ENCODE measurements around the gene IFRD1.

The IFRD1 gene

DNA sequence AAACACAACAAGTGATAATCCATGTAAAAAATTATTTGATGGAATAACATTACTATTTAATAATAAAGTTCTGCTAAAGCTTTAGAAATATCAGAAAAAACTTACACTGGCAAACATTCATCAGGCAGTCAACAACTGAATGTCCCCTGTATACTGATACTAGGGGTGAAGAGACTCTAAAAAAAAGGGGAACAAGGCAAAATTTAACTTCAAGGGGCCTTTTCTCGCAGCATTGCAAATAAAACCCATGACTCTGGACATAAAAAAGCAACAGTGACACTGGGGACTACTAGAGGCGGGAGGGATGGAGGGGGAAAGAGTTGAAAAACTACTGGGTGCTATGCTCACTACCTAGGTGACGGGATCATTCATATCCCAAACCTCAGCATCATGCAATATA, 5.8 kb upstream of the IFRD1 start:
- Histone ChIP-seq H3K9me3 (no peaks in the 10 kb centered on the region), H3K27me3 (no peaks in the 10 kb centered on the region), H3K4me3 (no peak overlapping the region), H3K4me1 (peaks cover 0 to 6% (median under 1%) of the 10 kb centered on the region in 4 donors), H3K27ac (no peak overlapping the region), H3K36me3 (no peaks in the 10 kb centered on the region)
- TF ChIP-seq, protein P1, sequence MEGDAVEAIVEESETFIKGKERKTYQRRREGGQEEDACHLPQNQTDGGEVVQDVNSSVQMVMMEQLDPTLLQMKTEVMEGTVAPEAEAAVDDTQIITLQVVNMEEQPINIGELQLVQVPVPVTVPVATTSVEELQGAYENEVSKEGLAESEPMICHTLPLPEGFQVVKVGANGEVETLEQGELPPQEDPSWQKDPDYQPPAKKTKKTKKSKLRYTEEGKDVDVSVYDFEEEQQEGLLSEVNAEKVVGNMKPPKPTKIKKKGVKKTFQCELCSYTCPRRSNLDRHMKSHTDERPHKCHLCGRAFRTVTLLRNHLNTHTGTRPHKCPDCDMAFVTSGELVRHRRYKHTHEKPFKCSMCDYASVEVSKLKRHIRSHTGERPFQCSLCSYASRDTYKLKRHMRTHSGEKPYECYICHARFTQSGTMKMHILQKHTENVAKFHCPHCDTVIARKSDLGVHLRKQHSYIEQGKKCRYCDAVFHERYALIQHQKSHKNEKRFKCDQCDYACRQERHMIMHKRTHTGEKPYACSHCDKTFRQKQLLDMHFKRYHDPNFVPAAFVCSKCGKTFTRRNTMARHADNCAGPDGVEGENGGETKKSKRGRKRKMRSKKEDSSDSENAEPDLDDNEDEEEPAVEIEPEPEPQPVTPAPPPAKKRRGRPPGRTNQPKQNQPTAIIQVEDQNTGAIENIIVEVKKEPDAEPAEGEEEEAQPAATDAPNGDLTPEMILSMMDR (IDR thresholded peaks at IDR 0.05) = no peak
- intact Hi-C loops (cut with DNase I; ENCODE audit: low total_unique reads) = no loop called here
- DNase-seq = no peak

DNA sequence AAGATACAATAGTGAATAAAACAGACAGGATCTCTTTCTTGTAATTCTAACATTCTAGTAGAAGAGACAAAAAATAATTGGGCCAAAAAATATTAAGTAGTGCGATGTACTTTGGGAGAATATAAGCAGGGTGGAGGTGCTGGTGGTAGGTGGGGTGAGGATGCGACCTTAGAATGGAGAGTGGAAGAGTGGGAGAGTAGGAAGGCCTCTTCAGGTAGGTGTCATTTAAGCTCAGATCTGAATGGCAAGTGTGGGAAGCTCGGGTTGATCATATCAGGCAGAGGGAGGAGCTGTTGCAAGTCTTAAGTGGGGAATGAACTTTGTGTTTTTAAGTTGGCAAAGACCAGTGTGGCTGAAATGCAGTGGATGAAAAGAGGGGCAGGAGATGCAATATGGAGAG, 3.8 kb upstream of the IFRD1 start:
- intact Hi-C loops (cut with DNase I; ENCODE audit: low total_unique reads) = no loop called here
- Histone ChIP-seq H3K4me3 (no peak overlapping the region), H3K4me1 (peaks cover 0 to 10% (median 2%) of the 10 kb centered on the region in 4 donors), H3K9me3 (no peaks in the 10 kb centered on the region), H3K27me3 (no peaks in the 10 kb centered on the region), H3K36me3 (no peaks in the 10 kb centered on the region), H3K27ac (no peak overlapping the region)
- TF ChIP-seq, protein P1 (IDR thresholded peaks at IDR 0.05) = no peak
- no peak for DNase-seq

DNA sequence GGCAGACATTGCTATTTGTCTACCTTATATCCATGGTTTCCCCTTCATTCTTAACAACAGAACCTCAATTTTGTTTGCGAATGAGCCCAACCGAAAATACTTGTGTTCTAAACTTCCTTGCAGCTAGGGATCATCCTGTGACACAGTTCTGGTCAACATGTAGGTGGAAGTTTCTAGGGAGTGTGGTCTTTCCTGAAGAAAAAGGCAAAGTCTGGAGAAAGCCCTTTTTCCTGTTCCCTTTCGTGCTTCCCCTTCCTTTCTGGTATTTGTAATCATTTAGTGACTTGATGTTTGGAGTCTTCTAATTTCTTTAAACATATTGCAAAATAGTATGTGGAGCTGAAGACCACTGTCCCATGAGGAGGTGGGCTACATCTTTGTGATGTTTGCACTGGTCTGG, 2.9 kb upstream of the IFRD1 start:
- Histone ChIP-seq H3K9me3 (no peaks in the 10 kb centered on the region), H3K4me3 (no peak overlapping the region), H3K27me3 (no peaks in the 10 kb centered on the region), H3K4me1 (peaks cover 0 to 13% (median 2%) of the 10 kb centered on the region in 4 donors), H3K27ac (no peak overlapping the region), H3K36me3 (no peaks in the 10 kb centered on the region)
- intact Hi-C loops (cut with DNase I; ENCODE audit: low total_unique reads) = no loop called here
- TF ChIP-seq, protein P1 (IDR thresholded peaks at IDR 0.05) = no peak
- DNase-seq = no peak

DNA sequence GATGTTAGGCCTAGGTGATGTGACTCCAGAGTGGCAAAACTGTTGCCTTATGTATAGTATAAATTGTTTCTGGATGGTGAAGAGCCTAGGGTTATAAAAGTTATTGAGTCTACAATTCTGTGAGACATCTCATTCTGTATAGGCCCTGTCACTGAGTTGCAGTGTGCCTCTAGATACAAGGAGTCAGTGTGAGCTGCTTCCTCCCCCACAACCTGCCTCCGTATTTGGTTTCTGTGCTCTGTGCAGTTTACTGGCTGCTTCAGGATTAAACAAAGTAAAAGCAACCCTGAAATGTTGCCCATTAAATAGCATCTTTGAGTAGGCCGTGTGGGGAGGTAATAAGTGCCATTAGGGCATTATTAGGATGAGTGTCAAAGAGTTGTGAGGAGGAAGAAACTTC, 1.9 kb upstream of the IFRD1 start:
- Histone ChIP-seq H3K4me3 (no peak overlapping the region), H3K27ac (no peak overlapping the region), H3K9me3 (no peaks in the 10 kb centered on the region), H3K36me3 (no peaks in the 10 kb centered on the region), H3K4me1 (peaks cover 0 to 14% (median 9%) of the 10 kb centered on the region in 4 donors), H3K27me3 (no peaks in the 10 kb centered on the region)
- no peak for DNase-seq
- intact Hi-C loops (cut with DNase I; ENCODE audit: low total_unique reads) = no loop called here
- TF ChIP-seq, protein P1 (IDR thresholded peaks at IDR 0.05) = no peak

DNA sequence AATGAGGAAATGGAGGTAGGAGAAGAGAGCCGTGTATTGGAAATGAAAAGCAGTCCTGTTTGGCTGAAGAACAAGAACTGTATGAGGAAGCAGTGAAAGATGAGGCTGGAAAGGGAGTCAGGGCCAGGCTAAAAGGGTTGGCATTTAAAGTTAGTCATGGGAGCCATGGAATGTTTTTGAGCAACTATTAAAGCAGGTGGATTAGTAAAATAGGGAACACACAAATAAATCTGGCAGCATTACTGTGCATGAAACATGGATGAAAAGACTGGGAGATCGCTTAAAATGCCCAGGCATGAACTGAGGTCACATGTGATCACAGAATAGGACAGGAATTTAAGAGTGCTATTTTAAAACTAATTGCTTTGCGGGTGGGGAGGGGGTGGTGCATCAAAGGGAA, 1.4 kb upstream of the IFRD1 start:
- TF ChIP-seq, protein P1 (IDR thresholded peaks at IDR 0.05) = no peak
- DNase-seq = no peak
- H3K36me3 ChIP-seq = no peaks in the 10 kb centered on the region
- no peak overlapping the region for H3K4me3 ChIP-seq
- H3K4me1 ChIP-seq = peaks cover 0 to 19% (median 10%) of the 10 kb centered on the region in 4 donors
- no peak overlapping the region for H3K27ac ChIP-seq
- H3K27me3 ChIP-seq = no peaks in the 10 kb centered on the region
- intact Hi-C loops (cut with DNase I; ENCODE audit: low total_unique reads) = no loop called here
- H3K9me3 ChIP-seq = no peaks in the 10 kb centered on the region

DNA sequence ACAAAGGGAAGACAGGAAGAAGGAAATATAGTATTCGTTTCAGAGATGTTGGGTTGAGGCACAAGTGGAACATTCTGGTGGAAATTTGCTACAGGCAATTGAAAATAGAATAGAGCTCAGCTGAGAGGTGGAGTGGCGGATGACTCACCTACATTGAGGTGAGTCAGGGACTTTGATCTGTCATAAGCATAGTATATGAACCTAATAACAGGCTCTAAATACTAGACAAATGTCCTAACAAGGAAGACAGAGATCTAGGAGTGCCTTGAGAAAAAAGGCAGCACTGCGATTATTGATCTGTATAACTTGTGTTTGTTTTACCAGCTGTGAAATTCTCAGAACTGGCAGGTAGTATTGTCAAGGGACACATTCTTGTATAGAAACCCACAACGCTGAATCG, 907 bp upstream of the IFRD1 start:
- Histone ChIP-seq H3K9me3 (no peaks in the 10 kb centered on the region), H3K4me1 (peaks cover 0 to 23% (median 14%) of the 10 kb centered on the region in 4 donors), H3K4me3 (peak overlapping the region; percentile 98 to 99), H3K27me3 (no peaks in the 10 kb centered on the region), H3K36me3 (no peaks in the 10 kb centered on the region), H3K27ac (peak overlapping the region; percentile 99 to 100)
- TF ChIP-seq, protein P1 (IDR thresholded peaks at IDR 0.05) = no peak
- DNase-seq = no peak
- intact Hi-C loops (cut with DNase I; ENCODE audit: low total_unique reads) = no loop called here
